H1 (cell line): Measurements from ENCODE around the gene CACNA1B. TPM values are rescaled to one million over a fixed set of nuclear protein-coding genes. Genes with fewer than 3 reads are reported as not detected.

Source experiments
- BRCA1 ChIP-seq: IDR thresholded peaks from 2 replicates; pipeline ENCODE4 v1.6.1; 2012; ENCODE audit warnings: low read depth, low read length, improper control_type of control experiment
- CTCF ChIP-seq, 3 experiments: IDR thresholded peaks; 1 replicate in 2 of 3; 2 replicates in 1 of 3; pipeline versions ENCODE4 v1.5.1 to v1.6.1; 2011; ENCODE audit warnings: low read length in 3 of 3, mild to moderate bottlenecking in 3 of 3, inconsistent platforms in 2 of 3, low read depth in 1 of 3, moderate library complexity in 1 of 3; ENCODE audit not compliant: insufficient read depth in 1 of 3; ENCODE audit errors: control extremely low read depth in 1 of 3
- HDAC2 ChIP-seq, 2 experiments: fragments of 300-600 bp in 1 of 2; sonication (generic) in 1 of 2; IDR thresholded peaks; 2 replicates each; pipeline ENCODE4 v1.6.1; 2011 to 2012; ENCODE audit warnings: low read depth in 2 of 2, low read length in 2 of 2, mild to moderate bottlenecking in 2 of 2, moderate library complexity in 2 of 2, borderline replicate concordance in 1 of 2, inconsistent platforms in 1 of 2
- KDM5A ChIP-seq: fragments of 200-600 bp; IDR thresholded peaks from 2 replicates; pipeline ENCODE4 v1.7.1; 2012; ENCODE audit warnings: mild to moderate bottlenecking, low read length, inconsistent platforms, mixed read lengths
- SAP30 ChIP-seq: fragments of 300-600 bp; sonication (generic); IDR thresholded peaks from 2 replicates; pipeline ENCODE4 v1.7.1; 2012; ENCODE audit warnings: low read length, moderate library complexity, mild to moderate bottlenecking, inconsistent platforms; ENCODE audit not compliant: insufficient read depth, insufficient replicate concordance
- TBP ChIP-seq: IDR thresholded peaks from 2 replicates; pipeline ENCODE4 v1.6.1; 2011; ENCODE audit warnings: low read depth, low read length, improper control_type of control experiment
- YY1 ChIP-seq: IDR thresholded peaks from 2 replicates; pipeline ENCODE4 v1.6.1; 2011; ENCODE audit warnings: low read depth, mild to moderate bottlenecking, low read length
- polyA plus RNA-seq, 7 experiments: library from polyadenylated mRNA; depleted of rRNA in 3 of 7; stranded (reverse) in 5 of 7; unstranded in 2 of 7; fragments of >200 nt in 5 of 7; fragments of 200-250 nt in 2 of 7; gene quantifications; 1 replicate in 5 of 7; 2 replicates in 1 of 7; 4 replicates in 1 of 7; pipeline versions ENCODE4 v1.2.1 to v1.2.3, GENCODE V29; 2011 to 2013; ENCODE audit warnings: missing spikeins in 2 of 7, mixed read lengths in 2 of 7
- total RNA-seq: library from RNA; stranded (reverse); fragmentation: NEBNext Ultra II Directional; extraction: Animal tissue kit (Norgen Biotek cat#: 25700); gene quantifications from 2 replicates; pipeline ENCODE4 v1.2.1, GENCODE V29; 2021
- TF ChIP-seq, protein P1 (sequence below): fragments of 300-600 bp; sonication (generic); IDR thresholded peaks from 2 replicates; pipeline ENCODE4 v1.7.1; 2012; ENCODE audit warnings: low read length, moderate library complexity, mild to moderate bottlenecking, inconsistent platforms; ENCODE audit not compliant: insufficient replicate concordance

Gene CACNA1B
- total and polyA plus RNA-seq, 2 of the 8 experiments (the other 6 are each of a cell fraction or from before 2014, with no cell fraction given) = 1.5 to 5.7 TPM

DNA sequence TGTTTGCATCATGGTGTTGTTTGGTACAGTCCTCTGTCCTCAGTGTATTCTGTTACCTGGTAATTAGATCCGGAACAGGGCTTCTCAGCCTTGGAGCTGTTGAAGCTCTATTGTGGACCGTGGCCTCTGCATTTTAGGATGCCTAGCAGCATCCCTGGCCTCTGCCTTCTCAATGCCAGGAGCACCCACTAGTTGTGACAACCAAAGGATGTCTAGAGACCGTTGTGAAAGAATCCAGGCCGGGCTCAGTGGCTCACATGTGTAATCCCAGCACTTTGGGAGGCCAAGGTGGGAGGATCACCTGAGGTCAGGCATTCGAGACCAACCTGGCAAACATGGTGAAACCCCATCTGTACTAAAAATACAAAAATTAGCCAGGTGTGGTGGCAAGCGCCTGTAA lies 159.6 kb downstream of the CACNA1B start (continued):
- TF ChIP-seq, protein P1, sequence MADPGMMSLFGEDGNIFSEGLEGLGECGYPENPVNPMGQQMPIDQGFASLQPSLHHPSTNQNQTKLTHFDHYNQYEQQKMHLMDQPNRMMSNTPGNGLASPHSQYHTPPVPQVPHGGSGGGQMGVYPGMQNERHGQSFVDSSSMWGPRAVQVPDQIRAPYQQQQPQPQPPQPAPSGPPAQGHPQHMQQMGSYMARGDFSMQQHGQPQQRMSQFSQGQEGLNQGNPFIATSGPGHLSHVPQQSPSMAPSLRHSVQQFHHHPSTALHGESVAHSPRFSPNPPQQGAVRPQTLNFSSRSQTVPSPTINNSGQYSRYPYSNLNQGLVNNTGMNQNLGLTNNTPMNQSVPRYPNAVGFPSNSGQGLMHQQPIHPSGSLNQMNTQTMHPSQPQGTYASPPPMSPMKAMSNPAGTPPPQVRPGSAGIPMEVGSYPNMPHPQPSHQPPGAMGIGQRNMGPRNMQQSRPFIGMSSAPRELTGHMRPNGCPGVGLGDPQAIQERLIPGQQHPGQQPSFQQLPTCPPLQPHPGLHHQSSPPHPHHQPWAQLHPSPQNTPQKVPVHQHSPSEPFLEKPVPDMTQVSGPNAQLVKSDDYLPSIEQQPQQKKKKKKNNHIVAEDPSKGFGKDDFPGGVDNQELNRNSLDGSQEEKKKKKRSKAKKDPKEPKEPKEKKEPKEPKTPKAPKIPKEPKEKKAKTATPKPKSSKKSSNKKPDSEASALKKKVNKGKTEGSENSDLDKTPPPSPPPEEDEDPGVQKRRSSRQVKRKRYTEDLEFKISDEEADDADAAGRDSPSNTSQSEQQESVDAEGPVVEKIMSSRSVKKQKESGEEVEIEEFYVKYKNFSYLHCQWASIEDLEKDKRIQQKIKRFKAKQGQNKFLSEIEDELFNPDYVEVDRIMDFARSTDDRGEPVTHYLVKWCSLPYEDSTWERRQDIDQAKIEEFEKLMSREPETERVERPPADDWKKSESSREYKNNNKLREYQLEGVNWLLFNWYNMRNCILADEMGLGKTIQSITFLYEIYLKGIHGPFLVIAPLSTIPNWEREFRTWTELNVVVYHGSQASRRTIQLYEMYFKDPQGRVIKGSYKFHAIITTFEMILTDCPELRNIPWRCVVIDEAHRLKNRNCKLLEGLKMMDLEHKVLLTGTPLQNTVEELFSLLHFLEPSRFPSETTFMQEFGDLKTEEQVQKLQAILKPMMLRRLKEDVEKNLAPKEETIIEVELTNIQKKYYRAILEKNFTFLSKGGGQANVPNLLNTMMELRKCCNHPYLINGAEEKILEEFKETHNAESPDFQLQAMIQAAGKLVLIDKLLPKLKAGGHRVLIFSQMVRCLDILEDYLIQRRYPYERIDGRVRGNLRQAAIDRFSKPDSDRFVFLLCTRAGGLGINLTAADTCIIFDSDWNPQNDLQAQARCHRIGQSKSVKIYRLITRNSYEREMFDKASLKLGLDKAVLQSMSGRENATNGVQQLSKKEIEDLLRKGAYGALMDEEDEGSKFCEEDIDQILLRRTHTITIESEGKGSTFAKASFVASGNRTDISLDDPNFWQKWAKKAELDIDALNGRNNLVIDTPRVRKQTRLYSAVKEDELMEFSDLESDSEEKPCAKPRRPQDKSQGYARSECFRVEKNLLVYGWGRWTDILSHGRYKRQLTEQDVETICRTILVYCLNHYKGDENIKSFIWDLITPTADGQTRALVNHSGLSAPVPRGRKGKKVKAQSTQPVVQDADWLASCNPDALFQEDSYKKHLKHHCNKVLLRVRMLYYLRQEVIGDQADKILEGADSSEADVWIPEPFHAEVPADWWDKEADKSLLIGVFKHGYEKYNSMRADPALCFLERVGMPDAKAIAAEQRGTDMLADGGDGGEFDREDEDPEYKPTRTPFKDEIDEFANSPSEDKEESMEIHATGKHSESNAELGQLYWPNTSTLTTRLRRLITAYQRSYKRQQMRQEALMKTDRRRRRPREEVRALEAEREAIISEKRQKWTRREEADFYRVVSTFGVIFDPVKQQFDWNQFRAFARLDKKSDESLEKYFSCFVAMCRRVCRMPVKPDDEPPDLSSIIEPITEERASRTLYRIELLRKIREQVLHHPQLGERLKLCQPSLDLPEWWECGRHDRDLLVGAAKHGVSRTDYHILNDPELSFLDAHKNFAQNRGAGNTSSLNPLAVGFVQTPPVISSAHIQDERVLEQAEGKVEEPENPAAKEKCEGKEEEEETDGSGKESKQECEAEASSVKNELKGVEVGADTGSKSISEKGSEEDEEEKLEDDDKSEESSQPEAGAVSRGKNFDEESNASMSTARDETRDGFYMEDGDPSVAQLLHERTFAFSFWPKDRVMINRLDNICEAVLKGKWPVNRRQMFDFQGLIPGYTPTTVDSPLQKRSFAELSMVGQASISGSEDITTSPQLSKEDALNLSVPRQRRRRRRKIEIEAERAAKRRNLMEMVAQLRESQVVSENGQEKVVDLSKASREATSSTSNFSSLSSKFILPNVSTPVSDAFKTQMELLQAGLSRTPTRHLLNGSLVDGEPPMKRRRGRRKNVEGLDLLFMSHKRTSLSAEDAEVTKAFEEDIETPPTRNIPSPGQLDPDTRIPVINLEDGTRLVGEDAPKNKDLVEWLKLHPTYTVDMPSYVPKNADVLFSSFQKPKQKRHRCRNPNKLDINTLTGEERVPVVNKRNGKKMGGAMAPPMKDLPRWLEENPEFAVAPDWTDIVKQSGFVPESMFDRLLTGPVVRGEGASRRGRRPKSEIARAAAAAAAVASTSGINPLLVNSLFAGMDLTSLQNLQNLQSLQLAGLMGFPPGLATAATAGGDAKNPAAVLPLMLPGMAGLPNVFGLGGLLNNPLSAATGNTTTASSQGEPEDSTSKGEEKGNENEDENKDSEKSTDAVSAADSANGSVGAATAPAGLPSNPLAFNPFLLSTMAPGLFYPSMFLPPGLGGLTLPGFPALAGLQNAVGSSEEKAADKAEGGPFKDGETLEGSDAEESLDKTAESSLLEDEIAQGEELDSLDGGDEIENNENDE = no peak
- TF ChIP-seq TBP (no peak), KDM5A (no peak), BRCA1 (no peak), CTCF (IDR thresholded peaks at IDR 0.05; ENCODE audit: control extremely low read depth in 1 of 3, insufficient read depth in 1 of 3, low read depth in 1 of 3, low read length in 3 of 3) (no peak), YY1 (no peak), HDAC2 (IDR thresholded peaks at IDR 0.05; ENCODE audit: borderline replicate concordance in 1 of 2, low read depth in 2 of 2, low read length in 2 of 2) (no peak), SAP30 (no peak)
